ENCODE results near the gene ZNF827.

- TF ChIP-seq CTCF (IDR thresholded peaks at IDR 0.05): no peak
- TF ChIP-seq POLR2AphosphoS5 (IDR thresholded peaks at IDR 0.05): no peak
- TF ChIP-seq EP300 (IDR thresholded peaks at IDR 0.05): no peak
- no peak for TF ChIP-seq POLR2A (IDR thresholded peaks at IDR 0.05)
These were observed 57.0 kb downstream of the ZNF827 start for GRCh38 chr4:145881576-145881975.
